Epithelial cell of alveolus of lung (primary cell): ENCODE measurements around the gene KRTAP10-4. TPM values are rescaled to one million over a fixed set of nuclear protein-coding genes. Genes with fewer than 3 reads are reported as not detected.

Experiments used
- total RNA-seq: library from RNA; depleted of rRNA; stranded (reverse); fragments of >200 nt; gene quantifications from 2 replicates; pipeline ENCODE4 v1.2.1, GENCODE V29; 2015

The KRTAP10-4 gene
- not detected in 2 replicates for total RNA-seq

GRCh38 chr21:44573630-44574456, at the start of gene KRTAP10-4:
Gene KRTAP10-4 (plus strand): TSS chr21:44573729. CDS start chr21:44573759, 30 bp downstream.

GRCh38 chr21:44539991-44540666, 33.4 kb upstream of the KRTAP10-4 start, which contains the start of gene KRTAP10-1:
Gene KRTAP10-1 (minus strand): TSS chr21:44540195. CDS start chr21:44540150, 45 bp downstream.

GRCh38 chr21:44551340-44551961, 22.1 kb upstream of the KRTAP10-4 start, which contains the start of gene KRTAP10-2:
Gene KRTAP10-2 (minus strand): TSS chr21:44551505. CDS start chr21:44551458, 47 bp downstream.

GRCh38 chr21:44558695-44559094, 14.8 kb upstream of the KRTAP10-4 start, which contains the start of gene KRTAP10-3:
Gene KRTAP10-3 (minus strand): TSS chr21:44558795. CDS start chr21:44558715, 80 bp downstream.

GRCh38 chr21:44580231-44580821, 6.8 kb downstream of the KRTAP10-4 start, which contains the start of gene KRTAP10-5:
Gene KRTAP10-5 (minus strand): TSS chr21:44580604. CDS start chr21:44580578, 26 bp downstream.

GRCh38 chr21:44592446-44593311, 19.1 kb downstream of the KRTAP10-4 start, which contains the start of gene KRTAP10-6:
Gene KRTAP10-6 (minus strand): TSS chr21:44592505. CDS start chr21:44592484, 21 bp downstream.

GRCh38 chr21:44600118-44600978, 26.8 kb downstream of the KRTAP10-4 start, which contains the start of gene KRTAP10-7:
Gene KRTAP10-7 (plus strand): TSS chr21:44600597. CDS start chr21:44600622, 25 bp downstream.

GRCh38 chr21:44612029-44612486, 38.5 kb downstream of the KRTAP10-4 start, which contains the start of gene KRTAP10-8:
Gene KRTAP10-8 (plus strand): TSS chr21:44612079. CDS start chr21:44612101, 22 bp downstream.

Other genes with a start within 250 kb of the KRTAP10-4 start
- gene CFAP410, start 234.3 kb upstream of the KRTAP10-4 start, total RNA-seq: 11.5 and 13.5 TPM in 2 replicates
- gene TRPM2, start 220.1 kb upstream of the KRTAP10-4 start, total RNA-seq: not detected in 2 replicates
- 0.64 and 1.0 TPM in 2 replicates for gene LRRC3, start 118.2 kb upstream of the KRTAP10-4 start, total RNA-seq
- not detected in 2 replicates for gene KRTAP10-1, start 33.5 kb upstream of the KRTAP10-4 start, total RNA-seq
- gene KRTAP10-2, start 22.2 kb upstream of the KRTAP10-4 start, total RNA-seq: not detected in 2 replicates
- gene KRTAP10-3, start 14.9 kb upstream of the KRTAP10-4 start, total RNA-seq: not detected in 2 replicates
- gene KRTAP10-5, start 6.9 kb downstream of the KRTAP10-4 start, total RNA-seq: not detected in 2 replicates
- gene KRTAP10-6, start 18.8 kb downstream of the KRTAP10-4 start, total RNA-seq: not detected in 2 replicates
- not detected in 2 replicates for gene KRTAP10-7, start 26.9 kb downstream of the KRTAP10-4 start, total RNA-seq
- gene KRTAP10-8, start 38.4 kb downstream of the KRTAP10-4 start, total RNA-seq: not detected in 2 replicates
- not detected in 2 replicates for gene KRTAP10-9, start 53.4 kb downstream of the KRTAP10-4 start, total RNA-seq
- not detected in 2 replicates for gene KRTAP10-10, start 63.6 kb downstream of the KRTAP10-4 start, total RNA-seq
- gene KRTAP10-11, start 72.7 kb downstream of the KRTAP10-4 start, total RNA-seq: not detected in 2 replicates
- not detected in 2 replicates for gene KRTAP12-4, start 80.9 kb downstream of the KRTAP10-4 start, total RNA-seq
- not detected in 2 replicates for gene KRTAP12-3, start 84.2 kb downstream of the KRTAP10-4 start, total RNA-seq
- not detected in 2 replicates for gene KRTAP12-2, start 93.2 kb downstream of the KRTAP10-4 start, total RNA-seq
- gene KRTAP12-1, start 108.4 kb downstream of the KRTAP10-4 start, total RNA-seq: not detected in 2 replicates
- gene KRTAP10-12, start 123.4 kb downstream of the KRTAP10-4 start, total RNA-seq: not detected in 2 replicates
- not detected in 2 replicates for gene TSPEAR, start 137.8 kb downstream of the KRTAP10-4 start, total RNA-seq
- 26.0 and 36.0 TPM in 2 replicates for gene UBE2G2, start 228.1 kb downstream of the KRTAP10-4 start, total RNA-seq
- gene SUMO3, start 244.3 kb downstream of the KRTAP10-4 start, total RNA-seq: 71.9 and 80.0 TPM in 2 replicates